HepG2 (cell line): Measurements from ENCODE around the gene DCAF7. TPM values are rescaled to one million over a fixed set of nuclear protein-coding genes. Genes with fewer than 3 reads are reported as not detected.

Source experiments
- CREB1 ChIP-seq, 2 experiments: fragments of 450-650 bp in 1 of 2; IDR thresholded peaks; 2 replicates each; pipeline ENCODE4 v1.6.1; 2016 to 2017; ENCODE audit warnings: control low read depth in 1 of 2, mild to moderate bottlenecking in 1 of 2, missing compliant biosample characterization in 1 of 2, missing genetic modification characterization in 1 of 2
- EZH2 ChIP-seq: conservative IDR thresholded peaks from 2 replicates; pipeline ENCODE4 v1.6.1; 2012; ENCODE audit warnings: mild to moderate bottlenecking, low read depth, low read length, moderate library complexity
- FOXK1 ChIP-seq: sonication (generic); formaldehyde crosslinking; IDR thresholded peaks from 2 replicates; pipeline ENCODE4 v1.4.0; 2020; ENCODE audit warnings: low read depth, missing genetic modification reagents, borderline replicate concordance
- GATAD2A ChIP-seq: IDR thresholded peaks from 2 replicates; pipeline ENCODE4 v1.6.1; 2016
- GLI4 ChIP-seq: sonication (generic); formaldehyde crosslinking; IDR thresholded peaks from 2 replicates; pipeline ENCODE4 v1.5.1; 2020; ENCODE audit warnings: missing genetic modification reagents, mild to moderate bottlenecking, moderate library complexity, borderline replicate concordance
- HHEX ChIP-seq: IDR thresholded peaks from 2 replicates; pipeline ENCODE4 v1.6.1; 2016; ENCODE audit warnings: control low read depth
- KAT8 ChIP-seq: IDR thresholded peaks from 2 replicates; pipeline ENCODE4 v1.6.1; 2016; ENCODE audit warnings: missing genetic modification reagents, missing compliant biosample characterization
- KLF13 ChIP-seq: sonication (generic); formaldehyde crosslinking; IDR thresholded peaks from 2 replicates; pipeline ENCODE4 v1.4.0; 2020; ENCODE audit warnings: mild to moderate bottlenecking, missing genetic modification reagents
- NR2F6 ChIP-seq, 2 experiments: IDR thresholded peaks; 2 replicates each; pipeline ENCODE4 v1.6.1; 2016; ENCODE audit warnings: antibody characterized with exemption in 1 of 2, mild to moderate bottlenecking in 1 of 2
- PITX1 ChIP-seq: sonication (generic); formaldehyde crosslinking; IDR thresholded peaks from 2 replicates; pipeline ENCODE4 v1.5.1; 2020; ENCODE audit warnings: mild to moderate bottlenecking, missing genetic modification reagents
- SMAD1 ChIP-seq: sonication (generic); formaldehyde crosslinking; IDR thresholded peaks from 2 replicates; pipeline ENCODE4 v1.4.0; 2020; ENCODE audit warnings: missing genetic modification reagents, low read depth, mild to moderate bottlenecking, borderline replicate concordance
- SP4 ChIP-seq: sonication (generic); formaldehyde crosslinking; IDR thresholded peaks from 2 replicates; pipeline ENCODE4 v1.8.1; 2023; ENCODE audit warnings: mild to moderate bottlenecking, missing genetic modification reagents
- TAF15 ChIP-seq: fragments of 200-400 bp; formaldehyde crosslinking; IDR thresholded peaks from one replicate; pipeline ENCODE4 v1.6.1; 2018; ENCODE audit warnings: mild to moderate bottlenecking, low read depth, low read length; ENCODE audit not compliant: poor library complexity, severe bottlenecking
- TARDBP ChIP-seq: sonication (generic); formaldehyde crosslinking; IDR thresholded peaks from 2 replicates; pipeline ENCODE4 v1.8.0; 2022; ENCODE audit warnings: mild to moderate bottlenecking, missing genetic modification reagents
- THAP11 ChIP-seq: IDR thresholded peaks from 2 replicates; pipeline ENCODE4 v1.6.1; 2016; ENCODE audit warnings: missing biosample characterization, missing genetic modification reagents
- TOE1 ChIP-seq: sonication (generic); formaldehyde crosslinking; IDR thresholded peaks from 2 replicates; pipeline ENCODE4 v1.4.0; 2020; ENCODE audit warnings: mild to moderate bottlenecking, missing genetic modification reagents
- ZBTB20 ChIP-seq: sonication (generic); formaldehyde crosslinking; IDR thresholded peaks from 2 replicates; pipeline ENCODE4 v1.8.1; 2023; ENCODE audit warnings: missing genetic modification reagents, low read depth, mild to moderate bottlenecking, borderline replicate concordance
- ZBTB7B ChIP-seq: sonication (generic); formaldehyde crosslinking; IDR thresholded peaks from 2 replicates; pipeline ENCODE4 v1.4.0; 2020; ENCODE audit warnings: missing genetic modification reagents
- ZNF207 ChIP-seq: fragments of 450-650 bp; IDR thresholded peaks from 2 replicates; pipeline ENCODE4 v1.6.1; 2016; ENCODE audit warnings: antibody characterized with exemption, borderline replicate concordance
- ZNF460 ChIP-seq: sonication (generic); formaldehyde crosslinking; IDR thresholded peaks from 2 replicates; pipeline ENCODE4 v1.5.1; 2020; ENCODE audit warnings: missing genetic modification reagents, mild to moderate bottlenecking, borderline replicate concordance
- polyA plus RNA-seq, 8 experiments: library from polyadenylated mRNA; depleted of rRNA in 3 of 8; stranded (reverse) in 7 of 8; unstranded in 1 of 8; fragments of >200 nt; fragmentation: Illumina TruSeq in 4 of 8; extraction: Trizol in 4 of 8; gene quantifications; 2 replicates each; pipeline versions ENCODE4 v1.2.1 to v1.2.3, GENCODE V29; 2011 to 2016; ENCODE audit warnings: low read depth in 4 of 8, missing spikeins in 1 of 8, mixed read lengths in 1 of 8; ENCODE audit not compliant: insufficient read depth in 1 of 8
- total RNA-seq, 5 experiments: library from RNA; depleted of rRNA; stranded (reverse); fragments of >200 nt; fragmentation: Illumina TruSeq; extraction: Trizol; gene quantifications; 2 replicates each; pipeline ENCODE4 v1.2.3, GENCODE V29; 2016; ENCODE audit warnings: low read depth in 1 of 5
- TF ChIP-seq, protein P1 (sequence below): IDR thresholded peaks from 2 replicates; pipeline ENCODE4 v1.6.1; 2016; ENCODE audit warnings: control low read depth
- TF ChIP-seq, protein P2 (sequence below): IDR thresholded peaks from 2 replicates; pipeline ENCODE4 v1.6.1; 2016; ENCODE audit warnings: low read depth
- TF ChIP-seq, protein P3 (sequence below): sonication (generic); formaldehyde crosslinking; IDR thresholded peaks from 2 replicates; pipeline ENCODE4 v1.4.0; 2020; ENCODE audit warnings: missing genetic modification reagents, low read depth, mild to moderate bottlenecking, borderline replicate concordance
- TF ChIP-seq, protein P4 (sequence below): sonication (generic); formaldehyde crosslinking; IDR thresholded peaks from 2 replicates; pipeline ENCODE4 v1.4.0; 2020; ENCODE audit warnings: low read depth, mild to moderate bottlenecking, missing genetic modification reagents
- TF ChIP-seq, protein P5 (sequence below): IDR thresholded peaks from 2 replicates; pipeline ENCODE4 v1.6.1; 2016; ENCODE audit warnings: missing compliant biosample characterization, missing genetic modification reagents, borderline replicate concordance

DCAF7 gene
- total and polyA plus RNA-seq, 2 of the 13 experiments (the other 11 are each of a cell fraction or from before 2014, with no cell fraction given) = 55.2 to 73.4 TPM

DNA sequence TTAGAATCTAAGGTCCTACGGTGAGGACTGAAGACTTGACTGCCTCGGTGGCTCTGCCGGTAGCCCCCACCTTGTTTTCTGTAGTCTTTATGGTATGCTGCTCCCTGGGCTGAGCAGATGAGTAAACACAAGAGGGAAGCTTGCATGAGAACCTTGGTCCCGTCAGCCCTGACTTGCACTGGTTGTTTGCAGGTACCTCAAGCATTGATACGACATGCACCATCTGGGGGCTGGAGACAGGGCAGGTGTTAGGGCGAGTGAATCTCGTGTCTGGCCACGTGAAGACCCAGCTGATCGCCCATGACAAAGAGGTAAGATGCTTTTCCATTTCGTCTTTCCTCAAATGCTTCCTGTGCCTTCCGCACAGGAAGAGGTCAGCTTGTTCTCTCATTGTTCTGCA lies 29.4 kb downstream of the DCAF7 start (continued):
- TF ChIP-seq ZNF460 (CRISPR knock-in tag) (no peak; the same call in 1 of the 2 replicates), TOE1 (CRISPR knock-in tag) (no peak), PITX1 (CRISPR knock-in tag) (no peak; the same call in 1 of the 2 replicates), TAF15 (no peak), THAP11 (CRISPR knock-in tag) (no peak; the same call in 1 of the 2 replicates), HHEX (CRISPR knock-in tag) (no peak), SMAD1 (CRISPR knock-in tag) (peak; percentile 81; the same call in 1 of the 2 replicates), KLF13 (no peak), ZNF207 (no peak), GLI4 (CRISPR knock-in tag) (no peak), GATAD2A (CRISPR knock-in tag) (peak; percentile 78), FOXK1 (peak; percentile 47; the same call in 1 of the 2 replicates), ZBTB7B (CRISPR knock-in tag) (peak; percentile 92), EZH2 (no peak), SP4 (CRISPR knock-in tag) (0 out of 2 replicates have a peak, but pooled peaks have one; percentile 43), CREB1 (IDR thresholded peaks at IDR 0.05) (no peak), CREB1 (CRISPR knock-in tag; IDR thresholded peaks at IDR 0.05) (no peak), ZBTB20 (CRISPR knock-in tag) (no peak), NR2F6 (IDR thresholded peaks at IDR 0.05) (no peak), NR2F6 (CRISPR knock-in tag; IDR thresholded peaks at IDR 0.05) (no peak), TARDBP (CRISPR knock-in tag) (peak; percentile 73; the same call in 1 of the 2 replicates), KAT8 (peak; percentile 29; the same call in 1 of the 2 replicates)
- TF ChIP-seq, protein P1, sequence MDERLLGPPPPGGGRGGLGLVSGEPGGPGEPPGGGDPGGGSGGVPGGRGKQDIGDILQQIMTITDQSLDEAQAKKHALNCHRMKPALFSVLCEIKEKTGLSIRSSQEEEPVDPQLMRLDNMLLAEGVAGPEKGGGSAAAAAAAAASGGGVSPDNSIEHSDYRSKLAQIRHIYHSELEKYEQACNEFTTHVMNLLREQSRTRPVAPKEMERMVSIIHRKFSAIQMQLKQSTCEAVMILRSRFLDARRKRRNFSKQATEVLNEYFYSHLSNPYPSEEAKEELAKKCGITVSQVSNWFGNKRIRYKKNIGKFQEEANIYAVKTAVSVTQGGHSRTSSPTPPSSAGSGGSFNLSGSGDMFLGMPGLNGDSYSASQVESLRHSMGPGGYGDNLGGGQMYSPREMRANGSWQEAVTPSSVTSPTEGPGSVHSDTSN (CRISPR knock-in tag) = no peak
- TF ChIP-seq, protein P2, sequence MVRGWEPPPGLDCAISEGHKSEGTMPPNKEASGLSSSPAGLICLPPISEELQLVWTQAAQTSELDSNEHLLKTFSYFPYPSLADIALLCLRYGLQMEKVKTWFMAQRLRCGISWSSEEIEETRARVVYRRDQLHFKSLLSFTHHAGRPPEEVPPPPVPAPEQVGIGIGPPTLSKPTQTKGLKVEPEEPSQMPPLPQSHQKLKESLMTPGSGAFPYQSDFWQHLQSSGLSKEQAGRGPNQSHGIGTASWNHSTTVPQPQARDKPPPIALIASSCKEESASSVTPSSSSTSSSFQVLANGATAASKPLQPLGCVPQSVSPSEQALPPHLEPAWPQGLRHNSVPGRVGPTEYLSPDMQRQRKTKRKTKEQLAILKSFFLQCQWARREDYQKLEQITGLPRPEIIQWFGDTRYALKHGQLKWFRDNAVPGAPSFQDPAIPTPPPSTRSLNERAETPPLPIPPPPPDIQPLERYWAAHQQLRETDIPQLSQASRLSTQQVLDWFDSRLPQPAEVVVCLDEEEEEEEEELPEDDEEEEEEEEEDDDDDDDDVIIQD (CRISPR knock-in tag) = no peak; the same call in 1 of the 2 replicates
- TF ChIP-seq, protein P3, sequence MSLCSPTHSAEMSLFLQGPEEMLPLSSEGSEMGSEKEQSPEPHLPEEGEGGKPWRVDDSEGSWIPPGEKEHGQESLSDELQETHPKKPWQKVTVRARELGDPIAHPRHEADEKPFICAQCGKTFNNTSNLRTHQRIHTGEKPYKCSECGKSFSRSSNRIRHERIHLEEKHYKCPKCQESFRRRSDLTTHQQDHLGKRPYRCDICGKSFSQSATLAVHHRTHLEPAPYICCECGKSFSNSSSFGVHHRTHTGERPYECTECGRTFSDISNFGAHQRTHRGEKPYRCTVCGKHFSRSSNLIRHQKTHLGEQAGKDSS (CRISPR knock-in tag) = peak; percentile 57; the same call in 1 of the 2 replicates
- TF ChIP-seq, protein P4, sequence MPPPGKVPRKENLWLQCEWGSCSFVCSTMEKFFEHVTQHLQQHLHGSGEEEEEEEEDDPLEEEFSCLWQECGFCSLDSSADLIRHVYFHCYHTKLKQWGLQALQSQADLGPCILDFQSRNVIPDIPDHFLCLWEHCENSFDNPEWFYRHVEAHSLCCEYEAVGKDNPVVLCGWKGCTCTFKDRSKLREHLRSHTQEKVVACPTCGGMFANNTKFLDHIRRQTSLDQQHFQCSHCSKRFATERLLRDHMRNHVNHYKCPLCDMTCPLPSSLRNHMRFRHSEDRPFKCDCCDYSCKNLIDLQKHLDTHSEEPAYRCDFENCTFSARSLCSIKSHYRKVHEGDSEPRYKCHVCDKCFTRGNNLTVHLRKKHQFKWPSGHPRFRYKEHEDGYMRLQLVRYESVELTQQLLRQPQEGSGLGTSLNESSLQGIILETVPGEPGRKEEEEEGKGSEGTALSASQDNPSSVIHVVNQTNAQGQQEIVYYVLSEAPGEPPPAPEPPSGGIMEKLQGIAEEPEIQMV (CRISPR knock-in tag) = 0 out of 2 replicates have a peak, but pooled peaks have one; percentile 45
- TF ChIP-seq, protein P5, sequence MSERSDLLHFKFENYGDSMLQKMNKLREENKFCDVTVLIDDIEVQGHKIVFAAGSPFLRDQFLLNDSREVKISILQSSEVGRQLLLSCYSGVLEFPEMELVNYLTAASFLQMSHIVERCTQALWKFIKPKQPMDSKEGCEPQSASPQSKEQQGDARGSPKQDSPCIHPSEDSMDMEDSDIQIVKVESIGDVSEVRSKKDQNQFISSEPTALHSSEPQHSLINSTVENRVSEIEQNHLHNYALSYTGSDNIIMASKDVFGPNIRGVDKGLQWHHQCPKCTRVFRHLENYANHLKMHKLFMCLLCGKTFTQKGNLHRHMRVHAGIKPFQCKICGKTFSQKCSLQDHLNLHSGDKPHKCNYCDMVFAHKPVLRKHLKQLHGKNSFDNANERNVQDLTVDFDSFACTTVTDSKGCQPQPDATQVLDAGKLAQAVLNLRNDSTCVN (CRISPR knock-in tag) = peak; percentile 55; the same call in 1 of the 2 replicates
